Fibroblast of skin of left quadriceps (primary cell): ENCODE measurements around the gene LGMN.
"Not testable (repeated sequence)": the region's sequence is repeated elsewhere in the genome, so short reads cannot be mapped to it uniquely, and the experiment has no call there.

ENCODE experiments used
- DNase-seq, 2 experiments: peaks; one replicate each; pipeline ENCODE4 v3.0.0-alpha.2; 2013; ENCODE audit warnings: low read depth in 2 of 2

Gene LGMN

GRCh38 chr14:92698393-92698792, 50.0 kb downstream of the LGMN start:
- DNase-seq: no peak

GRCh38 chr14:92696366-92696765, 52.1 kb downstream of the LGMN start:
- DNase-seq: no peak

GRCh38 chr14:92695562-92695961, 52.9 kb downstream of the LGMN start:
- no peak for DNase-seq

- no peak for DNase-seq
Measured at GRCh38 chr14:92694807-92695206, 53.6 kb downstream of the LGMN start.

DNA sequence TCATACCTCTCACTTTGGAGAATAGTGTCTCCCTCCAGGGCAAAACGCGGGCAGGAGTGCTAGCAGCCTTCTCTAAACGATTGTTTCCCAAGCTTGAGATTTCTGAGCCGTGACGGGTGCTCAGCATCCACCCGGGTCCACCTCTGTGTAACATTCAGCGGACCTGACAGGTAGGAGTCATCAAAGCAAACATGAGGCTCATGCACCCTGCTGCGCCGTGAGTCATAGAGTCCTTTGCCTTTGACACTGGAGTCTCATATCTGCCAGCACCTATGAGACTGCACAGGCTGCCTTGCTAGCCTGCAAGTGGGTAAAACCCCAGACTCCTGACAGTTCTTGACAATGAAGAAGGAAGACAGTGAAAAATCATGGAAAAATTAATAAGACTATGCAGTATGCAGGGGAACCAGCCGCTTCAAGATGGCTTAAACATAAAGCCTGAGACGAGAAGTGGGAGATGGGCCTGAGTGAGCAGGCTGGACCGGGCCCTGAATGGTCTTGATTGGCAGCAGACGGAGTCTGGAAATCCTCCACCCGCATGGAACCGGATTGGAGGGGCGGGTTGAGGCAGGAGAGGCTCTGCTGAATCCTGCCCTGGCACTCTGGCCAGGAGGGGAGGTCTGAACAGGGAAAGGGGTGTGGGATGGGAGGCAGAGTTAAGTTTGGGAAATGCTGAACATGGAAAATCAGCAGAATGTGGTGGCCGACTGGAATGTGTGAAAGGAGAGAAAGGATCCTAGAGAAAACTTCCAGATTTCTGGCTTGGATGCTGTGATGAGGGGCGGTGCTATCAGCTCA, 54.2 kb downstream of the LGMN start:
- no peak for DNase-seq

- no peak for DNase-seq
Measured at GRCh38 chr14:92692822-92693226, 55.6 kb downstream of the LGMN start.

GRCh38 chr14:92690171-92691011, 58.0 kb downstream of the LGMN start:
- peak in 1 of 2 experiments; percentile 21 for DNase-seq

- no peak for DNase-seq
Measured at GRCh38 chr14:92688434-92689375, 59.7 kb downstream of the LGMN start.

DNA sequence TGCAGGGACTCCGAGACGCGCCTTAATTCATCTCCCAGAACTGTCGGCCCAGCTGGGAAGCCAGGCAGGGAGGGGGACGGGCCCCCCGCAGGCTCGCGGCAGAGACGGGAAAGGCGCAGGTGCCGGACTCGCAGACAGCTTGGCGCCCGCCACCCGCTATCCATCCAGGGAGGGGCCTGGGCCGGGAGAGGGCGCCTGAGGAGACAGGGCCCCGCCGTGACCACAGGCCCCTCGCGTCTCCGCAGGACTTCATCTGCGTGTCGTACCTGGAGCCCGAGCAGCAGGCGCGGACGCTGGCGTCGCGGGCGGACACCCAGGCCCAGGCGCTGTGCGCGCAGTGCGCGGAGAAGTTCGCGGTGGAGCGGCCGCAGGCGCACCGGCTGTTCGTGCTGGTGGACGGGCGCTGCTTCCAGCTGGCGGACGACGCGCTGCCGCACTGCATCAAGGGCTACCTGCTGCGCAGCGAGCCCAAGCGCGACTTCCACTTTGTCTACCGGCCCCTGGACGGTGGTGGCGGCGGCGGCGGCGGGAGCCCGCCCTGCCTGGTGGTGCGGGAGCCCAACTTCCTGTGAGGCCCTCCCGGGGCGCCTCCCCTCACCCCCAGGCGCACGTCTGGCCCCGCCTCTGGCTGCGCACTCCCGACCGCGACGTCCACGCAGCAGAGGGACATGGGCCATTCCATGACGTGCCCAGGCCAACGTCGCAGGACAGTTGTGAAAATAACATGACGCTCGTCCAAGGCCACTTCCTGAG, 60.6 kb downstream of the LGMN start:
- no peak for DNase-seq

DNA sequence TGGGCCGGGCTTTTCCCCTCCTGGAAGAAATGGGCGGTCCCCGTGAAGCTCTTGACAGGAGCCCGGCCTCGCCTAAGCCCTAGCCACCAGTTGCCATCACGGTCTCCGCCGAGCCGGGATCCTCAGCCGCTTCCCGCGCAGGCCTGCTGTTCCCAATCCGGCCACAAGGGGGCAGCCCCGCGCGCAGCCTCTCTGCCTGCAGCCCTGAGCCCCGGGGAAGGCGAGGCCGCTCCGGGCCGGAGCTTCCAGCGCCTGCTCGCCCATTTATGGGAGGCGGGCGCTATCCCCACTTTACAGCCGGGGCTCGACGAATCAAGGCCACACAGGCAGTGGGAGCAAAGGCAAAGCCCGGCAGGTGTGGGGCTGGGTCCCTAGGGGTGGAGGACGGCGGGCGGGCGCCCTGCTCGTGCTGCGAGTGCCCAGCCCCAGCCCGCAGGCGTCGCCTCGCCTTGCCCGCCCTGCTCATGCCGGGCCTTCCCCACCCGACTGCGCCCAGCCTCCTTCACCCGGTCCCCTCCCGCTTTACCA, 61.5 kb downstream of the LGMN start:
- DNase-seq: peak; percentile 18 to 24

- no peak for DNase-seq
Measured at GRCh38 chr14:92686411-92686899, 62.0 kb downstream of the LGMN start.

- no peak for DNase-seq
Measured at GRCh38 chr14:92685784-92686355, 62.6 kb downstream of the LGMN start.

GRCh38 chr14:92684801-92685560, 63.4 kb downstream of the LGMN start:
- no peak for DNase-seq

GRCh38 chr14:92683041-92683440, 65.4 kb downstream of the LGMN start:
- DNase-seq: no peak

- DNase-seq: peak; percentile 49
Measured at GRCh38 chr14:92680781-92681650, 67.4 kb downstream of the LGMN start.

GRCh38 chr14:92680330-92680729, 68.1 kb downstream of the LGMN start:
- not testable (repeated sequence) for DNase-seq

- no peak for DNase-seq
Measured at GRCh38 chr14:92679246-92679645, 69.2 kb downstream of the LGMN start.

DNA sequence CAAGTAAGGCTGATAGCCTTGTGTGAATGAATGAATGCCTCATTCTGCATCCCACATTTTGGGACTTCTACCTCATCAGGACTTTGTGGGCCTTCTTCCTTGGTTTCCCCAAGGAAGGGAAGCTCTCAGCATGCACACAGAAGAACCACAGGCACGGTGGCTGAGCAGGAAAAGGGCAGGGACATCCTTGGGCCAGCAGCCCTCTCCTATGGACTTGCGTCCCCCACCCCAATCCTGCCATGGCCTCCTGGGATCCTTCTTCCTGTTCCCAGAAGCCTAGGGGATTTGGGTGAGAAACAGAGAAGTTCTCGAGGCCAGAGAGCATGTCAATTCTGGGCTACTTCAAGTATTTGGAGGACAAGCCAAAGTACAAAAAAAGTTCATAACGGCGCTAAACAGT, 69.7 kb downstream of the LGMN start:
- no peak for DNase-seq

- no peak for DNase-seq
Measured at GRCh38 chr14:92677955-92678354, 70.5 kb downstream of the LGMN start.
